ENCODE data around the gene SYNDIG1L. TPM values are rescaled to one million over a fixed set of nuclear protein-coding genes. Genes with fewer than 3 reads are reported as not detected.
"Not testable (repeated sequence)": the region's sequence is repeated elsewhere in the genome, so short reads cannot be mapped to it uniquely, and the experiment has no call there.

SYNDIG1L gene
- total RNA-seq, 2 experiments from 2014 or later, result not detected

DNA sequence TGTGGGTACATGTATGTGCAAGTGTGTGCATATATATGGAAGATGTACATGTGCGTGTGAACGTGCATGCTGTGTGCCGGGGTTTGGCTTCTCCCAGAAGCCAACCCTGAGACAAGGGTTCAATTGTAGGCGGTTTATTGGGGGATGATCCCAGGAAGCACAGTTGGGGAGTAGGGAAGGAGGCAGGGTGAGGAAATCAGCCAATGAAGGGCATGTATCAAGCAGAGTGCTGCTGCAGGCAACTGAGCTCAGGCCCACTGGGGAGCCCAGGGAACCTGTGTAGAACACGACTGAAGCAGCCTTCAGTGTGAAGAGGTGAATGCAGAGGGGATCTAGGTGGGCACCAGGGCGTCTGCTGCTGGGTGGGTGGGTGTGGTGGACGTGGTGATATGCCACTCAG, 21.6 kb downstream of the SYNDIG1L start:
- ChIA-PET CTCF (interaction anchor here (0.6 kb wide), 1 partner anchor 723 kb away, joined by 3 read pairs; no protein-coding TSS in a partner anchor), POLR2A (no interaction called here)

DNA sequence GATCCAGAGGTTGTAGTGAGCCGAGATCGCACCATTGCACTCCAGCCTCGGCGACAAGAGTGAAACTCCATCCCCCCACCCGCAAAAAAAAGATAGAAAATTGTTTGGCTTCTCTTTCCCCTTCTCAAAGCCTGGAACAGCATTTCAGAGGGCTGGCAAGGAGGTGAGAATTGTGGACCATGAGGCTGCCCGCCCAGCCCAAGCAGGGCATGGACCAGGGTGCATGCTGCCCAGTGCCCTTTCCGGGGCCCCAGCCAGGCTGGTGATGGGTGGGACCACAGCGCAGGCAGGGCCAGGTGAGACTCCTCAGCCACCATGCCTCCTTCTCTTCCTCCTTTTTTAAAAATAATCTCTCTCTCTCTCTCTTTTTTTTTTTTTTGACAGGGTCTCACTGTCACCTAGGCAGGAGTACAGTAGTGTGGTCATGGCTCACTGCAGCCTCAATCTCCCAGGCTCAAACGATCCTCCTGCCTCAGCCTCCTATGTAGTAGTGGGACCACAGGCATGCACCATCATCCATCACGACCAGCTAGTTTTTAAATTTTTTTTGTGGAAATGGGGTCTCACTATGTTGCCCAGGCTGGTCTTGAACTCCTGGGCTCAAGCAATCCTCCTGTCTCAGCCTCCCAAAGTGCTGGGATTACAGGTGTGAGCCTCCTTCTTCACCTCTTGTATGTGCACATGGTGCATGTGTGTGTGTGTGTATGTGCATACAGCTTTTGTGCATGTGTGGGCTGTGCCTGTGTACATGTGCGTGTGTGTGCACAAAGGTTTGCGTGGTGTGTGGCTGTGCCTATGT, 22.2 kb downstream of the SYNDIG1L start:
- CTCF ChIA-PET, result no interaction called here
- POLR2A ChIA-PET, result no interaction called here

DNA sequence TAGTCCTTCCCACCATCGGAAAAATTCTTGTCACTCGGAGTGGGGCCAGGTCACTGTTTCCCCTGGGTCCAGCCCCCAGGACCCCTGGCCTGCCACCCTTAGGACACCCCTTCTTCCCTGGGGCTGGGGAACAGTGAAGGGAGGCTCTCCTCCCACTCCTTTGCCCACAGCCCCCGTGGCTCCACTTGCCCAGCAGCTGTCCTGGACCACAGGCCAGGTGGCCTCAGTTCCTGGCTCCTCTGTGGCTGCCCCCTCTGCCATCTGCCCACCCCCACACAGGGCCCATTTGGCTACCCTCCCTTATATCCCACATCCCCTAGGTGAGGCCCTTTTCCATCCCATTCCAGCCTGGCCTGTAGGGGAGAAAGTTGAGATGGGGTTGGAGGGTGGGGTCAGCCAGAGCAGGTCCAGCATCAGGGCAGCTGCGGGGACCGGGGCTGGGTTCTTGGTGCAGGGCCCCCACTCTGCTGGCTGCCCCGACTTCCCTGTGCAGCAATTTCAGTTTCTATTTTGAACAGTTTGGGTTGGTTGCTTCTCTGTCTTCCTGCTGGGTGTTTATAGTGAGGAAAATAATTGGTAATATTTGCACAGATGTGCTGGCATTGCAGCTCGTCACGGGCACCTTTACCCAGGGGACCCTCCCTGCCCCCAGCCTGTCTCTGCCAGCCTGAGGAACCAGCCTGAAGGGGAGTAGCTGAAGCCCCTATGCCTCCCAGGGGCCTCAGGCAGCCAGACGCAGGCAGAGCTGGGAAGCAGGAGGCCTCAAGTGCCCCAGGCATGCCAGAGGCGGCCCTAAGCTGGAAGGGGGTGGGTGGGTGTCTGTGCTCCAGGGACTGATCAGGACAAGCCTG, 23.4 kb downstream of the SYNDIG1L start:
- CTCF ChIA-PET, result no interaction called here
- POLR2A ChIA-PET, result no interaction called here

DNA sequence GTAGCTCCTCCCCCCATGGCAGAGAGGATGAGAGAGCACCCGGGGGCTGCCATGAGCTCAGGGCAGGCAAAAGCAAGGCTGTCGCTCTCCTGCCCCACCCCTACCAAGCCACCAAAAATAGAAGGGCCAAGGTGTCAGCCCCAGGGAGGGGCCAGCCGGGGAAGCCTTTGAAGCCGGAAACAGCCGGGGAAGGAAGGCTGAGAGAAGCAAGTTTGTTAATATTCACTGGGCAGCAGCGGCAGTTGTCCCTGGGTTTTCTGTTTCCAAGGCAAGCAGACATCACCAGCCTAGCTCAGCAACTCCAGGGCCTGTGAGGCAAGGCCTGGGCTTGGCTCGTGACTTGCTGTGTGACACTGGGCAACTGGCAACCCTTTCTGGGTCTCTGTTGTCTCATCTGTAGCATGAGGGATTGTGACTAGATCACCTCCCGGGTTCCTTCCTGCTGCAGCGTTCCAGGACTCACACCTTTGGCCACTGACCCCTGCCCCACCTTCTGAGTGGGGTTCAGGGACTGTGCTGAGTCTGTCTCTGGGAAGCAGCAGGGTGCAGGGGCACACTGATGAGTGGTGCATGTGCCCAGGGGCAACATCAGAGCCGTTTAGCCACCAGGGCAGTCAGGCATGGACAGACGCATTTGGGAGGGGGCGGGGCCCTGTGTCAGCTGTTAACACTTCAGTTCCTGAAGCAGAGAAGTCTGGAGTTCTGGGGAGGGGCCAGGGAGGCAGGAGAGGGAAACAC, 24.3 kb downstream of the SYNDIG1L start:
- ChIA-PET POLR2A (no interaction called here), CTCF (no interaction called here)

DNA sequence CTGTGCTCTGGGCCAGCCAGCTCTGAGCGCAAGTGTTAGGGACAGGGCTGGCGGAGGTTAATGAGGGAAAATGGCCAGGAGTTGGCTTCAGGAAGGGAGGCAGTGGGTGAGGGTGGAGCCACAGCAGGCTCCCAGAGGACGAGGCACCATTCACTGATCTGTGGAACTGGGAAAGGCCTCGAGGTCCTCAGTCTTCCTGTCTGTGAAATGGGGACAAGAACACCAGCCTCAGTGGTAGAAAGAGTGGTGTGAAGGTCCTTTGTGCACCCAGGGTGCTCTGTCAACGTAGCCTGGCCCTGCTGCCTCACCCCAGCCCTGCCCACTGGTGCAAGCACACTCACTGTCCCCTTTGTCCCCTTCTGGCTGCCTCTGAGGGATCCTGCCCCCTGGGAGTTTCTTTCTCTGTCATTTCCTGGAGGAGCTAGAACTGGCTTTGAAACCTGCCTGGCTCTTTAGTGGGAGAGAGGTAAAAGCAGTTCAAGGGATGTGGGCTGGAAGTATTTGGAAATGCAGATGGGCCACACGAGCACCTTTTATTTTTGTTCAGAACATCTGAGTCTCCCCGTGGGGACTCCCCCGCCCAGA, 25.0 kb downstream of the SYNDIG1L start:
- POLR2A ChIA-PET, result no interaction called here
- CTCF ChIA-PET, result no interaction called here

DNA sequence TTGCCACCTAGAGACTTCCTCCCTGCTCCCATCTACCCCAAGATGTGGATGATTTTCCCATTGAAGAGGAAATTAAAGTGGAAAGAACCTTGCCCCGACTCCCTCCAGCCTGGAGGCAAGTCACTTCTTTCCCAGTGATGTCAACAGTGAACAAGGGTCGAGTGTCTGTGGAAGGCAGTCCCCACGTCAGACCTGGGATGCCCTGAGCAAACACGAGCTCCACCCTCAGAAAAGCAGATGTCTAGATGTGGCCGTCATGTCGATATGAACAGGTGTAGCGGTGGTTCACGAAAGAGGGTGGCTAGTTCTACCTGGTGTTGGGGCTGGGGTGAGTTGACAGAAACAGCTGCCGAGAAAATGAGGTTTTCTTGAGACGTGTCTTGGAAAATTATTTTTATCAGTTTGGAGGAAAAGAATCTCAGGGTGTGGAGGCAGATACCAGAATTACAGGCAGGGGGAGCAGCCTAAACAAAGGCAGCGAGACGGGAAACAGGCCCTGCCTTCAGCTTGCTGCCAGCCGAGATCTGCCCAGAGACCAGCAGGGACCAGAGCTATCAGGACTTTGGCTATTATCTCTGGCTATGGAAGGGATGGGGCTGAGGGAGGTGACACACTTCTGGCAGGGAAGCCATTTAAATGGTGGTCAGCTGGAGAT, 25.9 kb downstream of the SYNDIG1L start:
- ChIA-PET POLR2A (no interaction called here), CTCF (no interaction called here)

DNA sequence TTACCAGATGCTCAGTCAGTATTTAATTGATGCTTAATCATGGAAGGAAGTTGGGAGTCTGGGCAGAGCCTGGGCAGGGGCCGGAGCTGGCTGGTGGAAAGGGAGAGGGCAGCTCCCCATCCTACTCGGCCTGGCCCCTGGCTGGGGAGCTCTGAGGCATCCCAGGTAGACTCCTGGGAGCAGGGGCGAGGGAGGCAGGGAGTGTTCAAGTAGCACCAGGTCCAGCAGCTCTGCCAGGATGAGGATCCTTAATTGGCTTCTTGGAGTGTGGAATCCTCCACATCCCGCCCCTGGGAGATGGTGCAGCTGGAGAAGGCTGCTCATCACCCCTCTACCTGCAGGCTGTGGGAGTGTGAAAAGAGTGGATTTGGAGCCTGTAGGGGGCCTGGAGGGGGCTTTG, 30.9 kb downstream of the SYNDIG1L start:
- ChIA-PET CTCF (no interaction called here), POLR2A (no interaction called here)

DNA sequence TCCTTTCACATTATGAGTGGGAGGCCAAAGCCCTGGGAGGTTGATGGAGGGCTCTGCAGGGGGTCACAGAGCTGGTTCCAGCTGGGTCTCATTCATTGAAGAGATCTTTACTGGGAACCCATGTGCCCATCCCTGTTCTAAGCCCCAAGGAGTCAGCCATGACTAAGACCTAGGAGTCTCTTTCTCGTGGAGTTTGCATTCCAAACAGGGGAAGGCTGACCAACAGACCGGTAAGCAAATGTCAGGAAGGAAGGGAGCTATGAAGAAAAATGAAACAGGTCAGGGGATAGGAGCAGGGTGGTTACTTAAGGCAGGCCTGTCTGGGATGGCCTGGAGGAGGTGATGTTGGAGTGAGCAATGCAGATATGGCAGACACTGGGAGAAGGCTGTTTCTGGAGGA, 31.5 kb downstream of the SYNDIG1L start:
- CTCF ChIA-PET, result no interaction called here
- POLR2A ChIA-PET, result no interaction called here

DNA sequence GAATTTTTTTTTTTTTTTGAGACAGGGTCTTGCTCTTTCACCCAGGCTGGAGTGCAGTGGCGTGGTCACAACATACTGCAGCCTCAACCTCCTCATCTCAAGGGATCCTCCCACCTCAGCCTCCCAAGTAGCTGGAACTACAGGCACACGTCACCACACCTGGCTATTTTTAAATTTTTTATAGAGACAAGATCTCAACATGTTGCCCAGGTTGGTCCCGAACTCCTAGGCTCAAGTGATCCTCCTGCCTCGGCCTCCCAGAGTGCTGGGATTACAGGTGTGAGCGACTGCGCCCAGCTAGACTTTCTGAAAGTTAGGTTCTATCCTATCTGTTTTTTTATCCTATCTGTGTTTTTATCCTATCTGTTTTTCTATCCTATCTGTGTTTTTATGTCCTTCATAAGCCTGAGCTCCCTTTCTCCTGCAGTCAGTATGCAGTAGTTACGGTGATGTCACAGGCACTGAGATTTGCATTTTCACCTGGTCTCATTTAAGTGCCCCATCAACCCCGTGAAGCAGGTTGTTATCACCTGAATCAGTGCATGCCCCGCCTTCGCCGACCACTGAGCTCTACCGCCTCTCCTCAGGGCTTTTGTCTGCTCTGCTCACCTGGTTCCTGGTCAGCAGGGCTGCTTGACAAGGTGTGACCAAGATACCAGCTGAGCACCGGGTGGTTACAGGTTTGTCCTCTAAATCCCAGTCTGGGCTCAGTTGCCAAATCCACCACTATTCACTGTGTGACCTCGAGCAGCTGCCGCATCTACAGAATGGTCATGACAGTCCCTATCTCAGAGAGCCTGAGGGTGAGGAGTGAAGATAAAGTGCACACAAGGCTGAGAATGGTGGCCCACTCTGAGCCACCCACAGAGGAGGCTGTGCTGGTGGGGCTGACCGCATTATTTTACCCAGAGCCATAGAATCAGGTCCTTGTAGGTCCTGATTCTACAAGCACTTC, 33.1 kb downstream of the SYNDIG1L start:
- POLR2A ChIA-PET, result interaction anchor here (0.7 kb wide), 1 partner anchor 530 kb away, joined by 3 read pairs; the partner anchor contains the start of gene RPS6KL1
- CTCF ChIA-PET, result no interaction called here

DNA sequence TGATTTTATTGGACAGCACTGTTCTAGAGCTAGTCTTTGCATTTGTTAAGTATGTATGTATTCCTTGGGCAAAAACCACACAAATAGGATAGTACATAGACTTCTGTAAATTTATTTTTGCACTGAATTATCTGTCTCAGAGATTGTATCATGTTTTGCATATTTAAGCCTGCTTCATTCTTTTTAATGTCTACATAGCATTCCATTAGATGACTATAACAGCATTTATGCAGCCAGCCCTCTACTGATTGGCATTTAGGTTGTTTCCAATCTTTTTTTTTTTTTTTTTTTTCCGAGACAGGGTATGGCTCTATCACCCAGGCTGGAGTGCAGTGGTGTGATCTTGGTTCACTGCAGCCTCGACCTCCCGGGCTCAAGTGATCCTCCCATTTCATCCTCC, 34.5 kb downstream of the SYNDIG1L start:
- POLR2A ChIA-PET, result no interaction called here
- CTCF ChIA-PET, result no interaction called here

DNA sequence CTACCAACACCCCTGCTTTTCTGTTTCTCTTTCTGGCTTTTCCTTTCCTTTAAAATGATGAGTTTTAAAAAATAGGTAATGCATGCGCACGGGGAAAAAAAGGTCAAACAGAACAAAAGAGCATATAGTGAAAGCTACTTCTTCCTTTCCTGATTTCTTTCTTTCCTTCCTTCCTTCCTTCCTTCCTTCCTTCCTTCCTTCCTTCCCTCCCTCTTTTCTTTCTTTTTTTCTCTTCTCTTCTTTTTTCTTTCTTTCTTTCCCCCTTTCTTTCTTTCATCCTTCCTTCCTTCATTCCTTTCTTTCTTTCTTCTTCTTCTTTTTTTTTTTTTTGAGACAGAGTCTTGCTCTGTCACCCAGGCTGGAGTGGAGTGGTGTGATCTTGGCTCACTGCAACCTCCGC, 35.5 kb downstream of the SYNDIG1L start:
- CTCF ChIA-PET, POLR2A ChIA-PET: not testable (repeated sequence)

DNA sequence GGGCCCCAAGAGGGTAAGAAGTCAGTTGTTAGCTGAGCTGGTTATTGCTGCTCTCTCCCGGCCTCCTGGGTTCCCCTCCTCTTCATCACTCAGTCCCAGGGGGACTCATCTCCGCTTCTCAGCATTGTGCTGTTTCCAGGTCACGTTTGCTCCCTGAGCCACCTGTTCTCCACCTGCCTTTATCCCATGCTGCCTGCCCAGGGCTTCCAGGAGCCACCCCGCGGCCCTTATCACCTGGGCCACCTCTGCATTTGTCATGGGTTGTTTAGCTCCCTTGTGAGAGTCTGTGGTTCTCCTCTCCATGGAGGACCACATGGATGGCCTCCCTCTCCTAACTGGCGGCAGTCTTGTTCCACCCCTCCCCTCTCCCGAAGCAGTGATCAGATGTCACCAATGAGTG, 36.0 kb downstream of the SYNDIG1L start:
- ChIA-PET POLR2A (no interaction called here), CTCF (no interaction called here)

DNA sequence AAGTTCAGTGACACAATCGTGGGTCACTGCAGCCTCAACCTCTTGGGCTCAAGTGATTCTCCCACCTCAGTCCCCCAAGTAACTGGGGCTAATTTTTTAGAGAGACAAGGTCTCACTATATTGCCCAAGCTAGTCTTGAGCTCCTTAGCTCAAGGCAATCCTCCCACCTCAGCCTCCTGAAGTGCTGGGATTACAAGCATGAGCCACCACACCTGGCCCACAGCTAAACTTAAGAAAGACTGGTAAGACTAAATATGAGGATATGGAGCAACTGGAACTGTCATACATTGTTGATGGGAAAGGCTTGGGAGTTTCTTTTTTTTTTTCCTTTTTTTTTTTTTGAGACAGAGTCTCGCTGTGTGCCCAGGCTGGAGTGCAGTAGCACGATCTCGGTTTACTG, 43.8 kb downstream of the SYNDIG1L start:
- POLR2A ChIA-PET, result no interaction called here
- CTCF ChIA-PET, result no interaction called here

DNA sequence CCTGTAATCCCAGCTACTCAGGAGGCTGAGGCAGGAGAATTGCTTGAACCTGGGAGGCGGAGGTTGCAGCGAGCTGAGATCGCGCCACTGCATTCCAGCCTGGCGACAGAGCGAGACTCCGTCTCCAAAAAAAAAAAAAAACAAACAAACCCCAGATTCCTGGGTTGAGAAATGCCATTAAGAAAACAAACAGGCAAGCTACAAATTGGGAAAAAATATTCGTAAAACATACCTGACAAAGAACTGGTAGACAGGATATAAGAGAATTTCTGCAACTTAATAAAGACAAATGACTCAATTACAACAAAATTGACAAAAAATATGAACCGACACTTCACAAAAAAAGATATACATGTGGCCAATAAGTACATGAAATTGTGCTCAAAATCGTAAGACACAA, 44.4 kb downstream of the SYNDIG1L start:
- POLR2A ChIA-PET, CTCF ChIA-PET: not testable (repeated sequence)

DNA sequence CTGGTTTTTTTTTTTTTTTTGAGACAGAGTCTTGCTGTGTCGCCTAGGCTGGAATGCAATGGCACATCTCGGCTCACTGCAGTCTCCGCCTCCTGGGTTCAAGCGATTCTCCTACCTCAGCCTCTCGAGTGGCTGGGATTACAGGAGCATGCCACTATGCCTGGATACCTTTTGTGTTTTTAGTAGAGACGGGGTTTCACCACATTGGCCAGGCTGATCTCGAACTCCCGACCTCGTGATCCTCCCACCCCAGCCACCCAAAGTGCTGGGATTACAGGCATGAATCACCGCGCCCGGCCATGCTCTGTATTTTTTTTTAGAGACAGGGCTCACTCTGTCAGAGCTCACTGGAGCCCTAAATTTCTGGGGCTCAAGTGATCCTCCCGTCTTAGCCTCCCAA, 45.2 kb downstream of the SYNDIG1L start:
- ChIA-PET CTCF (no interaction called here), POLR2A (no interaction called here)

DNA sequence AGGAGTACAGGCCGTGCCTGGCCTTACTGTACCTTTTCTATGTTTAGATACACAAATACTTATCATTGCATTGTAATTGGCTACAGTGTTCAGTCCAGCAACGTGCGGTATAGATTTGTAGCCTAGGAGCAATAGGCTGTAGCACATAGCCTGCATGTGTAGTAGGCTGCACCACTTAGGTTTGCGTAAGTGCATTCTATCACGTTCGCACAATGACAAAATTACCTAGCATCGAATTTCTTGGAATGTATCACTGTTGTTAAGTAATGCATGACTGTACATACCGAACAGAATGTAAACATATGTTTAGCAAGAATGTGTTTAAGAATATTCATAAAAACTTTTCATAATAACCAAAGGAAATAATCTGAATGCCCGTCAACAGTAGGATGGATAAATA, 45.8 kb downstream of the SYNDIG1L start:
- ChIA-PET POLR2A (no interaction called here), CTCF (no interaction called here)

DNA sequence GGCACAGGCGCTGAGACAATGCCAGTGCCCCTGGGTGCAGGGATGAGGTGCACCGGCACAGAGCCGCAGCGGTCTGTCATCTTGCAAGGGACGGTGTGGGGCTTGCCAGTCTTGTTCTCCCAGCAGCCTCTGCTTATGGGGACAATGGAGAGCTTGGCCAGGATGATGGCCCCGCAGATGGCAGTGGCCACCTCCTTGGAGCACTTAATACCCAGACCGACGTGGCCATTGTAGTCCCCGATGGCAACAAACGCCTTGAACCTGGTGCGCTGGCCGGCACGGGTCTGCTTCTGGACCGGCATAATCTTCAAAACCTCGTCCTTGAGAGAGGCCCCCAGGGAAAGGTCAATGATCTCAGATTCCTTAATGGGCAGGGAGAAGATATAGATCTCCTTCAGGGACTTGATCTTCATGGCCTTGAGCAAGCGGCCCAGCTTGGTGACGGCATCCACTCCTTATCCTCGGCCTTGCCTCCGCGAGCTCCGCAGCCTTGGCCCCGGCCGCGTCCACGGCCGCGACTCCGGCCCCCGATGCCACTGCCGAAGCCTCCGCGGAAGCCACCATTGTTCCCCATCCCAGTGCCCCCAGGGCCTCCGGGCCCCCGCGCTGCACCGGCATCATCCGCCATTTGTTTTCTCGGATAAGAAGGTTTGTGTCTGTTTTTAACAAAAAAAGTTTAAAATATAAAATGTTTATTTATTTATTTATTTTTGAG, 47.9 kb downstream of the SYNDIG1L start:
- ChIA-PET CTCF (no interaction called here), POLR2A (no interaction called here)

DNA sequence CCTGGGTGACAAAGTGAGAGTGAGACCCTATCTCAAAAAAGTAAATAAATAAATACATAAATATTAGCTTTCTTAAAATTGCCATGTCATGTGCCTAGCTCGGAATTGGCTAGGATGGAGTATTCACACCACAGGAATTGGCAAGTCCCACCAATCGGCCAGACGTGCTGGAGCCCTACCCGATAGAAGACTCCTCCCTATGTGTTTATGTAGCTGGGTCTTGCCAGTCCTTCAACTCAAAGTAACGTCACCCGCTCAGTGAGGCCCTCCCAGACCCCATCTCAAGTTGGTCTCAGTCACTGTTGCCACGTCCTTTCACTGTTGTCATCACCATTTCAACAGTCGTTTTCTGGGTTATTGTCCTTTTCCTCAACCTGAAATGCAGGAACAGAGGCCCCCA, 57.6 kb downstream of the SYNDIG1L start:
- ChIA-PET POLR2A (no interaction called here), CTCF (interaction anchor here (0.6 kb wide), 1 partner anchor 13 kb away, joined by 4 read pairs; no protein-coding TSS in a partner anchor)
